GM12878 (cell line): ENCODE results near the gene GAS2L1. TPM values are rescaled to one million over a fixed set of nuclear protein-coding genes. Genes with fewer than 3 reads are reported as not detected.

ENCODE experiments used
- ATAC-seq: fragments of 200-7000 bp; cut with Tn5 transposase; 3 replicates; pipeline ENCODE4 v1.9.1; 2020; ENCODE audit warnings: mild to moderate bottlenecking, moderate library complexity
- BruUV-seq: library from RNA; stranded (reverse); fragments of 400-500 nt; replicated peaks from 2 replicates; lab custom pipeline; 2021; lab: Mats Ljungman, UMichigan
- CTCF ChIA-PET: fragments of 300-600 bp; sonication (Branson Sonifier 250); formaldehyde crosslinking; extraction: SDS; loops from one replicate; lab custom pipeline; 2021; ENCODE audit warnings: inconsistent platforms; lab: Yijun Ruan, JAX
- POLR2A ChIA-PET: fragments of 350-600 bp; formaldehyde crosslinking; extraction: SDS; loops from one replicate; lab custom pipeline; 2021; ENCODE audit warnings: inconsistent platforms; lab: Charles Lee
- RAD21 ChIA-PET: fragments of 300-600 bp; sonication (Branson Sonifier 250); formaldehyde crosslinking; loops from one replicate; lab custom pipeline; 2023; ENCODE audit warnings: antibody characterized with exemption; ENCODE audit not compliant: unreplicated experiment; lab: Charles Lee
- SMC1A ChIA-PET: fragments of 300-600 bp; sonication (Branson Sonifier 250); formaldehyde crosslinking; loops from one replicate; lab custom pipeline; 2023; ENCODE audit not compliant: unreplicated experiment, uncharacterized antibody; lab: Charles Lee
- DNase-seq: peaks from one replicate; pipeline ENCODE4 v3.0.0-alpha.2; 2011; ENCODE audit warnings: low read depth, low spot score
- FAIRE-seq: peaks from 3 replicates; lab custom pipeline; 2011; peaks lifted over from hg19 to GRCh38; lab: Jason Lieb, UNC
- H2AFZ ChIP-seq: 2 replicates; pipeline ENCODE4 v1.6.0; 2011; ENCODE audit warnings: low read depth, low read length, control low read depth; ENCODE audit not compliant: control insufficient read depth
- H3K27ac ChIP-seq: 2 replicates; pipeline ENCODE4 v1.5.1; 2011; ENCODE audit warnings: control low read depth; ENCODE audit not compliant: control insufficient read depth, insufficient read depth
- H3K27me3 ChIP-seq, 2 experiments: replicated peaks in 1 of 2; 2 replicates each; pipeline versions ENCODE4 v1.6.0 to v1.6.1; 2011; ENCODE audit warnings: low read length in 1 of 2; ENCODE audit not compliant: control insufficient read depth in 2 of 2, insufficient read depth in 2 of 2
- H3K36me3 ChIP-seq, 2 experiments: 2 replicates each; pipeline ENCODE4 v1.5.1; 2011; ENCODE audit warnings: low read length in 1 of 2; ENCODE audit not compliant: control insufficient read depth in 2 of 2, insufficient read depth in 2 of 2
- H3K4me1 ChIP-seq: 2 replicates; pipeline ENCODE4 v1.6.1; 2011; ENCODE audit warnings: mild to moderate bottlenecking, low read length, moderate library complexity, mixed read lengths; ENCODE audit not compliant: control insufficient read depth, insufficient read depth
- H3K4me2 ChIP-seq: 2 replicates; pipeline ENCODE4 v1.6.0; 2011; ENCODE audit warnings: control low read depth; ENCODE audit not compliant: control insufficient read depth, insufficient read depth
- H3K4me3 ChIP-seq: fragments of 200-600 bp; sonication (generic); 2 replicates; pipeline ENCODE4 v1.5.1; 2016
- H3K79me2 ChIP-seq: 2 replicates; pipeline ENCODE4 v1.6.0; 2011; ENCODE audit warnings: low read length; ENCODE audit not compliant: control insufficient read depth, insufficient read depth
- H3K9ac ChIP-seq: 2 replicates; pipeline ENCODE4 v1.8.0; 2011; ENCODE audit warnings: low read length, control low read depth, mixed read lengths; ENCODE audit not compliant: control insufficient read depth, insufficient read depth
- H3K9me3 ChIP-seq: replicated peaks from 3 replicates; pipeline ENCODE4 v1.5.1; 2011; ENCODE audit warnings: mild to moderate bottlenecking, low read length; ENCODE audit not compliant: control insufficient read depth, insufficient read depth
- H4K20me1 ChIP-seq: 2 replicates; pipeline ENCODE4 v1.6.0; 2011; ENCODE audit not compliant: control insufficient read depth, insufficient read depth
- EZH2 ChIP-seq: IDR thresholded peaks from 2 replicates; pipeline ENCODE4 v1.6.1; 2012; ENCODE audit warnings: low read depth, mild to moderate bottlenecking, control low read depth, inconsistent platforms, low read length, borderline replicate concordance; ENCODE audit not compliant: control insufficient read depth
- GABPA ChIP-seq: IDR thresholded peaks from 2 replicates; pipeline ENCODE4 v1.6.1; 2014; ENCODE audit warnings: antibody characterized with exemption, low read depth, mild to moderate bottlenecking, inconsistent platforms
- MXI1 ChIP-seq: fragments of 150-350 bp; IDR thresholded peaks from 2 replicates; pipeline ENCODE4 v1.6.1; 2011; ENCODE audit warnings: low read depth, mild to moderate bottlenecking, inconsistent platforms, low read length, improper control_type of control experiment
- NR2C1 ChIP-seq: fragments of 450-650 bp; IDR thresholded peaks from 2 replicates; pipeline ENCODE4 v1.6.1; 2017; ENCODE audit warnings: antibody characterized with exemption, mild to moderate bottlenecking, moderate library complexity
- POLR2AphosphoS5 ChIP-seq: IDR thresholded peaks from 2 replicates; pipeline ENCODE4 v1.6.1; 2011; ENCODE audit warnings: mild to moderate bottlenecking, low read length, inconsistent platforms
- POU2F2 ChIP-seq: IDR thresholded peaks from 3 replicates; pipeline ENCODE4 v1.6.1; 2011; ENCODE audit warnings: low read depth, mild to moderate bottlenecking, low read length, borderline replicate concordance
- SPI1 ChIP-seq: IDR thresholded peaks from 2 replicates; pipeline ENCODE4 v1.6.1; 2011; ENCODE audit warnings: low read depth, mild to moderate bottlenecking, low read length, moderate library complexity, borderline replicate concordance; ENCODE audit not compliant: insufficient read depth
- SREBF2 ChIP-seq: IDR thresholded peaks from 2 replicates; pipeline ENCODE4 v1.6.1; 2012; ENCODE audit warnings: mild to moderate bottlenecking, low read length
- TARDBP ChIP-seq: IDR thresholded peaks from 2 replicates; pipeline ENCODE4 v1.6.1; 2016; ENCODE audit warnings: borderline replicate concordance
- TCF3 ChIP-seq: IDR thresholded peaks from 2 replicates; pipeline ENCODE4 v1.6.1; 2012; ENCODE audit warnings: low read depth, mild to moderate bottlenecking, low read length, borderline replicate concordance; ENCODE audit not compliant: insufficient read depth
- ZNF207 ChIP-seq: fragments of 450-650 bp; IDR thresholded peaks from 2 replicates; pipeline ENCODE4 v1.6.1; 2014; ENCODE audit warnings: antibody characterized with exemption, mild to moderate bottlenecking, borderline replicate concordance
- WGBS: methylation state at CpG from one replicate; pipeline ENCODE4 v1.1.6; 2016; ENCODE audit warnings: low lambda C conversion rate; ENCODE audit not compliant: insufficient replicate concordance, insufficient coverage; ENCODE audit errors: missing lambda C conversion rate; 5-methylcytosine and 5-hydroxymethylcytosine counted together
- in situ Hi-C: fragments of 300-500 bp; cut with MboI; formaldehyde crosslinking; loops from 9 replicates; pipeline ENCODE4 v1.14.3; 2018; ENCODE audit warnings: mixed read lengths
- intact Hi-C: fragments of 100-400 bp; cut with micrococcal nuclease; formaldehyde crosslinking; loops from one replicate; pipeline ENCODE4 v1.14.2; 2022; ENCODE audit not compliant: unreplicated experiment
- polyA plus RNA-seq, 11 experiments: library from polyadenylated mRNA; depleted of rRNA in 4 of 11; unstranded in 6 of 11; stranded (reverse) in 5 of 11; fragments of >200 nt; fragmentation: Nextera tagmentation in 4 of 11; fragmentation: Illumina TruSeq in 1 of 11; extraction: Ambion mirVana in 4 of 11; extraction: Trizol in 1 of 11; gene quantifications; 1 replicate in 1 of 11; 2 replicates in 10 of 11; pipeline versions ENCODE4 v1.2.1 to v1.2.3, GENCODE V29; 2011 to 2016; ENCODE audit warnings: inconsistent platforms in 2 of 11, missing spikeins in 2 of 11, low read depth in 1 of 11
- total RNA-seq, 4 experiments: library from RNA; depleted of rRNA in 3 of 4; stranded (reverse); fragments of >200 nt in 3 of 4; fragmentation: Illumina TruSeq in 1 of 4; extraction: Trizol in 1 of 4; gene quantifications; 2 replicates each; pipeline versions ENCODE4 v1.2.1 to v1.2.3, GENCODE V29; 2013 to 2021

GAS2L1 gene
- total and polyA plus RNA-seq, 10 of the 15 experiments (the other 5 are each of a cell fraction or from before 2014, with no cell fraction given) = 0.03 to 0.13 TPM; not detected in 8

- in situ Hi-C loops = no loop called here
- Histone ChIP-seq H3K79me2 (no peaks in the 10 kb centered on the region), H4K20me1 (no peaks in the 10 kb centered on the region), H3K27me3 (no peaks in the 10 kb centered on the region), H3K4me3 (no peak overlapping the region), H3K36me3 (peaks cover 9 to 48% of the 10 kb centered on the region in 2 experiments; a peak in 3 of 4 replicates), H3K9ac (no peak overlapping the region), H3K9me3 (no peaks in the 10 kb centered on the region), H3K27ac (no peak overlapping the region), H3K4me2 (no peak overlapping the region), H3K4me1 (no peaks in the 10 kb centered on the region), H2AFZ (no peak overlapping the region)
- no peak for FAIRE-seq
- DNase-seq = no peak
- ChIA-PET RAD21 (no interaction called here), CTCF (no interaction called here), POLR2A (no interaction called here), SMC1A (no interaction called here)
- TF ChIP-seq ZNF207 (no peak), SPI1 (no peak), NR2C1 (no peak), POLR2AphosphoS5 (no peak), TARDBP (no peak), EZH2 (no peak)
- no peak for ATAC-seq
- 92% methylated on average over 8 of the region's 8 CpGs for WGBS
- BruUV-seq = no TSS peak
- intact Hi-C loops = no loop called here
Observed at GRCh38 chr22:29332886-29333496, 26.5 kb downstream of the GAS2L1 start.

DNA sequence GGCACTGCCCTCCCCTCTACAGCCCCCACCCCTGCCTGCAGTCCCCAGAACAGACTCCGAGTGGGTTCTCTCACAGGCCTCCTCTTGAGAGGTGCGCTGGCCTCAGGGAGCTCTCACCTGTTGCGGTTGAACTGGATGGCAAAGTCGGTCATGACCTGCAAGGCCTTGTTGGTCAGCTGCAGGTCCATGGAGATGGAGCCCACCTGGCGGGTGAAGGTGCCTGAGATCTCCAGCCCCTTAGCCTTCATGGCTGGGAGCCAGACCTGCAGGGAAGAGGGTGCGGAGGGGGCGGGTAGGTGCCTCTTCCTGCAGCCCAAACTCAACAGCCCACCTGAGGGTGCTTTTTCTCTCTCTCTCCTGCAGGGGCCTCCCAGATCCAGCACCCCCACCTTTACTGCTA is 27.7 kb downstream of the GAS2L1 start:
- intact Hi-C loops = no loop called here
- Histone ChIP-seq H3K36me3 (peaks cover 16 to 48% of the 10 kb centered on the region in 2 experiments), H4K20me1 (no peaks in the 10 kb centered on the region), H3K27ac (no peak overlapping the region), H3K9me3 (no peaks in the 10 kb centered on the region), H3K27me3 (no peaks in the 10 kb centered on the region)
- ChIA-PET RAD21 (no interaction called here), SMC1A (no interaction called here)
- no peak for DNase-seq
- no peak for FAIRE-seq
- TF ChIP-seq SREBF2 (no peak), POU2F2 (no peak), MXI1 (no peak), TCF3 (no peak), ZNF207 (no peak), GABPA (no peak)
- TF ChIP-seq, all 136 proteins: peak for 0
- CTCF ChIA-PET = no interaction called here
- in situ Hi-C loops = no loop called here
- Histone ChIP-seq H2AFZ (no peak overlapping the region), H3K9ac (no peak overlapping the region), H3K4me3 (no peak overlapping the region), H3K79me2 (no peaks in the 10 kb centered on the region), H3K4me1 (no peaks in the 10 kb centered on the region), H3K4me2 (no peak overlapping the region)
- no TSS peak for BruUV-seq
- 98% methylated on average over 7 of the region's 7 CpGs for WGBS
- no peak for ATAC-seq
- POLR2A ChIA-PET = no interaction called here
